ENCODE measurements around the gene THBS4.

The THBS4 gene

DNA sequence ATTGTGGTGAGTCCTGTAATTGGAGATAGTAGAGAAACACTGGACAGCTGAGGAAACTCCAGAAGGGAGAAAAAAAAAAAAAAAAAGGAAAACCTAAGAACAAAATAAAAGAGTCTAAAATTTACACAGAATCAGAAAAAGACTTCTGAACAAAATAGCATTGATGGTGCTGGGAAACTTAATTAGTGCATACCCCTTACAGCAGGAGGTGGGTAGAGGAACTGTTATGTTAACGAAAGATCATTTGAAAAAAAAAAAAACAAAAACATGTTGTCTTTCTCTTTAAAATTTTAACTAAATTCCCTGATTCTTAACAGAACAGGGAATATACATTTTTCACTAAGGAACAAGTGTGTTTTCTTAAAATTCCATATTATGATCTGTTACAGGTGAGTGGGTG, 32.5 kb upstream of the THBS4 start:
- no peak overlapping the region for H3K27ac ChIP-seq
- TF ChIP-seq, protein P1, sequence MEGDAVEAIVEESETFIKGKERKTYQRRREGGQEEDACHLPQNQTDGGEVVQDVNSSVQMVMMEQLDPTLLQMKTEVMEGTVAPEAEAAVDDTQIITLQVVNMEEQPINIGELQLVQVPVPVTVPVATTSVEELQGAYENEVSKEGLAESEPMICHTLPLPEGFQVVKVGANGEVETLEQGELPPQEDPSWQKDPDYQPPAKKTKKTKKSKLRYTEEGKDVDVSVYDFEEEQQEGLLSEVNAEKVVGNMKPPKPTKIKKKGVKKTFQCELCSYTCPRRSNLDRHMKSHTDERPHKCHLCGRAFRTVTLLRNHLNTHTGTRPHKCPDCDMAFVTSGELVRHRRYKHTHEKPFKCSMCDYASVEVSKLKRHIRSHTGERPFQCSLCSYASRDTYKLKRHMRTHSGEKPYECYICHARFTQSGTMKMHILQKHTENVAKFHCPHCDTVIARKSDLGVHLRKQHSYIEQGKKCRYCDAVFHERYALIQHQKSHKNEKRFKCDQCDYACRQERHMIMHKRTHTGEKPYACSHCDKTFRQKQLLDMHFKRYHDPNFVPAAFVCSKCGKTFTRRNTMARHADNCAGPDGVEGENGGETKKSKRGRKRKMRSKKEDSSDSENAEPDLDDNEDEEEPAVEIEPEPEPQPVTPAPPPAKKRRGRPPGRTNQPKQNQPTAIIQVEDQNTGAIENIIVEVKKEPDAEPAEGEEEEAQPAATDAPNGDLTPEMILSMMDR (conservative IDR thresholded peaks at IDR 0.05) = no peak

DNA sequence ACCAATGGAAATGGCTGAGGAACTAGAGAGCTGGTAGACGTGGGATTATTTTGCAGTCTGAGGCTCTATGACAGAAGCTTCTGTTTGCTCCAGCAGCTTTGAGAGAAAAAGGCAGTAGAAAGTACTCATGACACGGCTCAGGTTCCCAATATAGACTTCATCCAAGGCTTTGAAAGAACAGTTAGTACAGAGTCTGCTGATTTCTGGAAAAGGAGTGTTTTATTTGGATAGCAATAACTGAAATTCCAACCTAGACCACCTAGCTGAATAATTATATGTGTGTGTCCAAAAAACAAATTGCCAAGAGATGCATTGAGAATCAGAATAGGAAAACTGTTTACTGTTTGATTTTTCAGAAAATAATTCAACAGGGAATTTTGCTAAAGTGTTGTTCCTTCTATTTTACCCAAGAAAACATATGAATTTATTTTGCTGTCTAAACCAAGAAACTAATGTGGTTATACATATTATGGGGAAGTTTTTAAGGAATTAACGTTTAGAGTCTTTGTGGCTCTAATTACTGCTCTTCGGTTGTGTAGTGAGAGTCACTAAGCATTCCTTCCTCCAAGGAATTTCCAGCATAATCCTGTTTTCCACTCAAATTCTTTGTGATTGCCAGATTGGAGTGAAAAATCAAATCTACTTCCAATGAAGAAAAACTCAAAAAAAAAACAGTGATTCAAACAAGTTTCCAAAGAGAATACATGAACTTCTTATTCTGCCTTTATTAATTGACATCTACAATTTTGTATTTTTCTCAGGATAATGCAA, 26.0 kb upstream of the THBS4 start:
- no peak overlapping the region for H3K27ac ChIP-seq
- TF ChIP-seq, protein P1 (conservative IDR thresholded peaks at IDR 0.05) = no peak

DNA sequence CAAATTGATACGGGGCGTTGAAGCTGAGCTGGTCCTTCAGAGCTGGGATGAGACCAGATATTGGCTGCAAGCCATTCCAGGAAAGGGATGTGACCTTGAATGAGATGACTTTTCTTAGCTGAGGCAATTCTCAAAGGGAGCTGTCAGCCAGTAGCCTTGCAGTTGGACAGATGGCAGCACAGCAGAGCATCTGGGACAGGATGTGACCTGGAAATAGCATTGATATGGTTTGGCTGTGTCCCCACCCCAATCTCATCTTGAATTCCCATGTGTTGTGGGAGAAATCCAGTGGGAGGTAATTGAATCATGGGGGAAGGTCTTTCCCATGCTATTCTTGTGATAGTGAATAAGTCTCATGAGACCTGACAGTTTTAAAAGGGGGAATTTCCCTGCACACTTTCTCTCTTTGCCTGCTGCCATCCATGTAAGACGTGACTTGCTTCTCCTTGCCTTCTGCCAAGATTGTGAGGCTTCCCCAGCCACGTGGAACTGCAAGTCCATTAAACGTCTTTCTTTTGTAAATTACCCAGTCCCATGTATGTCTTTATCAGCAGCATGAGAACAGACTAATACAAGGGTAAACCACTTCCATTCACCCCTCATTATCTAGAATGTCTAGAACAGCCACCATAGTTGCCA, 24.3 kb upstream of the THBS4 start:
- no peak overlapping the region for H3K27ac ChIP-seq
- TF ChIP-seq, protein P1 (conservative IDR thresholded peaks at IDR 0.05) = no peak

DNA sequence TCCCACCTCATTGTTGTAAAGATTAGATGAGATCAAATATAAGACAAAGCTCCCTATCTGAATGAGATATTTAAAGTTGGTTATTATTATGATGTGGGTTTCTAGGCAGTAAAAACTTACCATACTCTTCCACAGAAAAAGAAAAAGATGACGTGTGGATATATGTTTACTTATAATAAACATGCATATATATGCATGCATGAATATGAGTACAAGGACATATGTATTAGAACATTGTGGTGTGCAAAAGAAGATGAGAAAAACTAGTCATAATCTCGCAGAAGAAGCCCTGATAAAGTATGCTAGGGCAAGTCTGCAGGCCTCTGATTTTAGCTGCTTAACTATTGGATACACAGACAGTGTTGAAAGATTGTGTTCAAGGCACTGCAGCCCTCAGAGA, 10.1 kb upstream of the THBS4 start:
- TF ChIP-seq, protein P1 (conservative IDR thresholded peaks at IDR 0.05) = no peak
- no peak overlapping the region for H3K27ac ChIP-seq

DNA sequence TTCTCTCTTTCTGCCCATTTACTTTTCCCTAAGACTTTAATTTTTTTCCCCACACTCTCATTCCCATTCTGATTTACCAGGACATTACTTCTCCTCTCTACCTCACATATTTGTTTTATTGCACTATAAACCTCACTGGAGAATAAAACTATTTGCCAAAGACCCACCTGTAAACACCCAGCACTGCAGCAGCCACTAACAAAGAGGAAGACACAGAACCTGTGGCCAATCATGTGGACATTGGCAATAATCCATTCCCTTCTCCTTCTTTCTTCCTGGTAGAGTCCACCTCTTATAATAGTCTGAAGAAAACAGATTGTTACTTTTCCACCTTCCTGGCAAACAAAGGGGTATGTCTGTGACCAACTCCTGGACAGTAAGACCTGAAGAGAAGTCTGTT, 8.3 kb upstream of the THBS4 start:
- TF ChIP-seq, protein P1 (conservative IDR thresholded peaks at IDR 0.05) = no peak
- H3K27ac ChIP-seq = peak overlapping the region; percentile 26

DNA sequence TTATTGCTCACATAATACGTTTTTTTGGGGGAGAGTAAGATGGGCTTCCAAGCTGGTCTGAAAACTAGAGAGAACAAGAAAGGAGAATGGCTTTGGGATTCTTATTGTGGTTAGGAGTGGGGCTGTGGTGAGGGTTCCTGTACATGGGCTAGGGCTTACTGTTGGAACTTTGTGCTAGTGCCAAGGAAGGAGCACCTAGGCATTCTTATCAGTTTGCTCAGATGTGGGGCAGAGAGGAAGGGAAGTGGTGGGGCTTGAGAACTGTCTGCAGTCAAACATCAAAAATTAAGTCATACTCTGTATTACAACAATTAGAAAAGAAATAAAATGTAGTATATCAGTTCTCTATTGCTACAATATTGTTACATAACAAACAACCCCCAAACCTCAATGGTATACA, 4.0 kb upstream of the THBS4 start:
- H3K27ac ChIP-seq = no peak overlapping the region
- TF ChIP-seq, protein P1 (conservative IDR thresholded peaks at IDR 0.05) = no peak

DNA sequence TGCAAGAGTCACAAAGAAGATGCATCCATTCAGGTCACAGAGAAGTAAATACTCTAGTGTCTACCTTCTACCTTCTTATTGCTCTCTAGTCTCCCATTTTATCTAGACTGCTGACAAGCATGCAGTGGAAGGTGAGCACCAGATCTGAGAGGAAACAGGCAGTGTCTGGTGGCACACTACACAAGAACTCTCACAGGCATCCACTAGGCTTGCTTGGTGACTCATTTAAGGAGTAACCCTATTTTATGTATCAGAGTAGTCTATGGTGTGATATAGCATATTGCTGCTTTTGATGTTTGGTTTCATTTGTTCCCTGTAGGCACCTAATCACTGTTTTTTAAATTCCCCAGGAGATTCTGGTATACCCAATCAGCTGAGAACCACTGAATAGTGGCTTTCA, 1.6 kb upstream of the THBS4 start:
- no peak overlapping the region for H3K27ac ChIP-seq
- TF ChIP-seq, protein P1 (conservative IDR thresholded peaks at IDR 0.05) = no peak

Measured in VCaP (cell line).